Measurements from ENCODE around the gene SPHK1.

SPHK1 gene

GRCh38 chr17:76385892-76386786 is 1.7 kb downstream of the SPHK1 start:
- DNase-seq: no peak

GRCh38 chr17:76386966-76387765 is 2.8 kb downstream of the SPHK1 start:
- no peak for DNase-seq

- no peak for DNase-seq
Observed at GRCh38 chr17:76388966-76389888, 4.8 kb downstream of the SPHK1 start.

- no peak for DNase-seq
Observed at GRCh38 chr17:76390003-76390421, 5.6 kb downstream of the SPHK1 start.

GRCh38 chr17:76391200-76391715 is 6.8 kb downstream of the SPHK1 start:
- DNase-seq: no peak

GRCh38 chr17:76394166-76394565 is 9.8 kb downstream of the SPHK1 start:
- no peak for DNase-seq

- no peak for DNase-seq
Observed at GRCh38 chr17:76395980-76396379, 11.6 kb downstream of the SPHK1 start.

GRCh38 chr17:76397184-76397583 is 12.8 kb downstream of the SPHK1 start:
- DNase-seq: no peak

GRCh38 chr17:76397687-76398522 is 13.5 kb downstream of the SPHK1 start:
- DNase-seq: peak in 1 of 2 experiments; percentile 64

GRCh38 chr17:76398523-76399174 is 14.2 kb downstream of the SPHK1 start:
- no peak for DNase-seq

- DNase-seq: no peak
Observed at GRCh38 chr17:76399175-76400172, 15.1 kb downstream of the SPHK1 start.

- no peak for DNase-seq
Observed at GRCh38 chr17:76402711-76403110, 18.3 kb downstream of the SPHK1 start.

GRCh38 chr17:76404256-76404655 is 19.8 kb downstream of the SPHK1 start:
- no peak for DNase-seq

GRCh38 chr17:76404976-76405563 is 20.7 kb downstream of the SPHK1 start:
- no peak for DNase-seq

GRCh38 chr17:76405607-76405966 is 21.2 kb downstream of the SPHK1 start:
- no peak for DNase-seq

GRCh38 chr17:76405967-76406647 is 21.7 kb downstream of the SPHK1 start:
- DNase-seq: no peak

GRCh38 chr17:76407509-76407908 is 23.1 kb downstream of the SPHK1 start:
- DNase-seq: no peak

GRCh38 chr17:76408037-76408849 is 23.8 kb downstream of the SPHK1 start:
- peak in 1 of 2 experiments; percentile 63 for DNase-seq

Data from cerebellar nuclear complex (tissue), 1 donor.